Stimulated activated CD4-positive, alpha-beta T cell treated with anti-CD3 and anti-CD28 coated beads, TNF-alpha, amount 100 ng/mL, for 1 hour (primary cell): Measurements from ENCODE around the gene C10orf105.

Experiments
- DNase-seq, 3 donors: peaks; one replicate each; pipeline ENCODE4 v3.0.0-alpha.2; 2020; ENCODE audit warnings: low read depth in 3 of 3, low spot score in 1 of 3

The C10orf105 gene

GRCh38 chr10:71719464-71720201, at the start of gene C10orf105:
C10orf105 (minus strand) TSS chr10:71719778; CDS start chr10:71716337, 3,441 bp downstream.
- no peak for DNase-seq

- no peak for DNase-seq
These were observed 48.0 kb upstream of the C10orf105 start for GRCh38 chr10:71767420-71768035.

DNA sequence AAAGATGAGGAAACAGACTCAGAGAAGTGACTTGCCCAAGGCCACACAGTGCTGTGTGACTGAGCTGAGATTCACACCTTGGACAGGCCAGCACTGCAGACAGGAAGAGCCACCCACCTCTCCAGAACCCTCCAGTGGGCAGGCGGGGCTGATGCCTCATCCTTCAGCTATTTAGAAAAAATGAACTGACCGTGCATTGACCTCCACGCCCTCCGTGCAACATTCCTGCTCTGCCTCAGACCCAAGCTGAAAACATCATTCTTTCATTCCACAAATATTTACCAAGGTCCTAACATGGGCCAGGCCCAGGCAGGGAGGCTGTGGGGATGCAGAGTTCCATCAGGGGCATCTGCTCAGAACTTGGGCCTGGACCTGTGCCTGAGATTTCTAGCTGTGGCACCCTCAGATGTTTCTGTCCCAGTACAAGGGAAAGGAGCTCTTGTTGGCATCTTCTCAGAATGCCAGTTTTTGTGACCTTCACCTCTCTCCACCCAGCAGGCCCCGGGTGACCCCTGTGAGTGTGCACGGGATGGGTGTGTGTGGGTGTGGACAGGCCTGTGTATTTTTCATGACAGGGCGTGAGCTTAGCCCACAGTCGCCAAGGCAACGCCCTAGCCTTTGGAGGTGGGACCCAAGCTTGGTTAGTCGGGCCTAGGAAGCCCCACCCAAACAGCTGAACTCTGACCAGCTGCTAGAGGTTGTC, 47.3 kb upstream of the C10orf105 start:
- no peak for DNase-seq

DNA sequence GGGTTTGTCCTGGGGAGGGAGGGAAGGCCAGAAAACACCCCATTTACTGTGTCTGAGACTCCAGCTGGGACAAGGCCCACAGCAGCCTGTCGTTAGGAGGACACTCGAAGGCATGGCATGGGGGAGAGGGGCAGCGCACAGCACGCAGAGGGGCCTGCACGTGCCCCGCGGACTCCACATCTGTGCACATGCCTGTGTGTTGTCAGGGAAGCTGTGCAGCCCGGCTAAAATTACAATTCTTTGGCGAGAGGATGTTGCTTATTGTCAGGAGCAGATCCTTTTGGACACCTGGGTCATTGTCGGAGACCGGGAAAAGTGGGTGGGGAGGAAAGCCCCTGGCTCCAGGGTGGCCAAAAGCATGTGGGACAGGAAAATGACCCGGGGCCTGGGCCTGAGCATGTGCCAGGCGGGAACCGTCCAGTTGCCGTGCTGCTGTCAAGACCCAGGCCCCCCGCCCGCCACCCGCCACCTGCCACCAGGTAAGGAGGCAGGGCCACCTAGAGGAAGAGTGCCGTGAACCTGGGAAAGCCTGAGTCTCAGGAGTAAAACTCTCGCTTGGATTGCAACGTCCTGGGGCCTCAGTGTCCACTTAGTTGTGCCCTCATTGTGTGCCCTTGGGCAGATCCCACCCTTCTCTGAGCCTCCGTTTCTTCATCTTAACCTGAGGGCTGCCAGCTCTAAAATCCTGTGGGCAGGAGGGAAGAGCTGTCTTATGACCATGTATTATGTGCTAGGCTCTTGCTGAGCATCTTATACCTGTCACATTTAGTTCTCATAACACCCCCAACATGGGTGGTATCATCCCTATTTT, 46.5 kb upstream of the C10orf105 start:
- no peak for DNase-seq

GRCh38 chr10:71765176-71765904, 45.8 kb upstream of the C10orf105 start:
- no peak for DNase-seq

DNA sequence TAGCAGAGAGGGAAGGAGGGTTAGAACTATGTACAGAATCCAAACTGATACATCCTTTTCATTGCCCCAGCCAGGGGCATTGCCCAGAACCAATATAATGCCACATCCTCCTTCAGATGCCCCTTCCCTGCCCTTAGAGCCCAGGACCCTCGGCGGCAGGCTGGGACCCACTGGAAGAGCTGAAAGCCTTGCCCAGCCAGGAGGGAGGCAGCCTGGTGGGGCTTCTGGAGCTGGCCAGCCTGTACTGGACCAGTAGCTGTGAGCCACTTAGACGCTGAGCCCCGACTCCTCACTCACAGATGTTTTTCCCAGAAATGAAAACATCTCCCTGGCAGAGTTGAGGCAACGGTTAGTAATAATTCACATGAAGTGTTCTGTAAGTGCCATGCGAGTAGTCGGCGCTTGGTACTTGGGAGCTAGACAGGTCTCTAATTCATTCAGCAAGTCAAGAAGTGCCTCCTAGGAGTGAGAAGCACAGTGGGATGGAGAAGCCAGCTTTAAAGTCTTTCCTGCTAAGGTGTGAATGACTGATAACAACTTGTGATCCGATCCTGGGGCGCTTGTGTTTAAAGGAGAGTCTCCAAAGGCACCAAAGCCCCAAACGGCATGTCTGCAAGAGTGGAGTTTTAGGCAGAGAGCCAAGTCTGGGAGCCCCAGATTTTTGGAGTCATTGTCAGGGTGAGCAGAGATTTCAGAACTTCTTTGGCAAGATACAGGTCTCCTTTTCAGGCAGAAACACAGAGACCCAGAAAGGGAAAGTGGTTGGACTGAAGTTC, 44.0 kb upstream of the C10orf105 start:
- no peak for DNase-seq

DNA sequence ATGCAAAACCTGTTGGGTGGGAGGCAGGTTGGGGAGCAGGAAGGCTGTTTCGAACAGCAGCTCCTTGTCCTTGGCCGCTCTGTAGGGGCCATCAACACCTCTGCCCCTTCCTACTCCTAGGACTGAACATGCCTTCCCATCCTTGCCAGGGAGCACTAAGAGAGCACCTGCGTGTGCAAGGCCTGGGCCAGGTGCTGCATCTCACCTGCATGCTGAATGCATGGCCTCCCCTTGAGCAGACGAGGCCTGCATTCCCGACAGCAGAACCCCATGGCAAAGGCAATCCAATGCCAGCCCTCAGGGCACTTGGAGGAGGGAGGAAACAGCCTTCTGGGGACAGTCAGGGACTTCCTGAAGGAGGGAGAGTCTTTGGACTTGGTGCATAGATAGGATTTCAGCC, 42.7 kb upstream of the C10orf105 start:
- no peak for DNase-seq

DNA sequence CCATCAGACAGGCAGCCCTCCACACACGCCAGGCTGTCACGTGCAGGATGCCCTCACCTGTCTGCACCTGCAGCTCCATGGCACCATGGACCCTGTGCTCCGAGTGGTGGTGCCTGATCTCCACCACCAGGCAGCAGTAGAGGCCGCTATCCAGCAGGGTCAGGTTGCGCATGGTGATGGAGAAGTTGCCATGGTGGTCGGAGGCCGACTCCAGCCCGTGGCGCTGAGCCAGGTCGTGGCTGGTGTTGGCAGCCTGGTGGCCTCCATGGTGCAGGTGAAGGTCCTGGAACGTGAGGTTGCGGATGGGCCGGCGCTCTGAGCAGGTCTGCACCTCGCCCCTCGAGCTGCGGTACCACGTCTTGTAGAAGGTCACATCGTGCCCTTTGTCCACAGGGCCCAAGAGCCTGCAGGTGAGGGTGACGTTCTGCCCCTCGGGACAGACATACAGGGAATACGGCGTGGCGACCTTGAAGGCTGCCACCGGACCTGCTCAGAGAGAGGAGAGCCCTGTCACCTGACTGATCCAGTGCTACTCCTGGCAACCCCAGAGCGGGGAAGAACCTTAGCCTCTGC, 42.0 kb upstream of the C10orf105 start:
- DNase-seq = no peak

DNA sequence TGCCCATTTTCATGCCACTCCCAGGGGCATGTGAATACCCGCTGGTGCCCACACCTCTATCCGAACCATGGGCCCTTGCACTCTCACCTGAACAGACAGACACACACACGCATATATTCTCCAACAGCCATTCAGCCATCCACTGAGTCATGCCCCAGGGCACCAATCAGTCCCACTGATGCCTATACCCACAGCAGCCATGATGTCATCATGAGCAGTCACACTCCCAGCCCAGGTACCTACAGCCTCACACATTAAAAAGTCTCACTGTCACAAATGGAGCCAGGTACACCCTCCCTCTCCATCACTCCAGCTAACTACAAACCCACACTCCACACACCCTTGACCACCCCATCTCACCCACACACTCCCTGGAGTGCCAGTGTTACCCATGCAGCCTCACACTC, 41.5 kb upstream of the C10orf105 start:
- DNase-seq = no peak

DNA sequence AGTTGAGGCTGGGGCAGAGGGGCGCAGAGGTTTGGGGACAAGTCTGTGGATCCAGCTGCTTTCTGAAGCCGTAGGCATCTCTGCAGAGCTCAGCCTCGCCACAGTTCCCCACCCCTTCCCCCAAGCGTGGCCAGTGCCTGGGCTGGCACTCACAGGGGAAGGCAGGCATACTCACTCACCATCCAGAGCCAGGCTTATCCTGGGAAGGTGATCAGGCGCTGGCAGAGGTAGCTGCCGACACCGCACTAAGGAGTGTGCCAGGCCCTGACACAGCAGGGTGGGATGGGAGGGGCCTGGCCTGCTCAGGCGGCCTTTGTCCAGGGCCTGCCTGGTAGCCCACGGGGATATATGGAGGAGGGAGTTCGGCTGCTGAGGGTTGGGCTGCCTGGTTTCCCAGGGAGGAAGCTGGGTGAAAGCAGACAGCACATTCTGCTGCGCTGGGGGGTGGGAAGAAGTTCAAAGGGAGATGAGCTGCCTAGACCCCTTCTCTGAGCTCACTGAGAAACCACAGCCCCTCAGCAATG, 37.9 kb upstream of the C10orf105 start:
- DNase-seq = no peak

- DNase-seq = no peak
These were observed 37.0 kb upstream of the C10orf105 start for GRCh38 chr10:71756311-71757191.

GRCh38 chr10:71755179-71755879, 35.8 kb upstream of the C10orf105 start:
- DNase-seq = no peak

GRCh38 chr10:71754562-71754961, 35.0 kb upstream of the C10orf105 start:
- no peak for DNase-seq

DNA sequence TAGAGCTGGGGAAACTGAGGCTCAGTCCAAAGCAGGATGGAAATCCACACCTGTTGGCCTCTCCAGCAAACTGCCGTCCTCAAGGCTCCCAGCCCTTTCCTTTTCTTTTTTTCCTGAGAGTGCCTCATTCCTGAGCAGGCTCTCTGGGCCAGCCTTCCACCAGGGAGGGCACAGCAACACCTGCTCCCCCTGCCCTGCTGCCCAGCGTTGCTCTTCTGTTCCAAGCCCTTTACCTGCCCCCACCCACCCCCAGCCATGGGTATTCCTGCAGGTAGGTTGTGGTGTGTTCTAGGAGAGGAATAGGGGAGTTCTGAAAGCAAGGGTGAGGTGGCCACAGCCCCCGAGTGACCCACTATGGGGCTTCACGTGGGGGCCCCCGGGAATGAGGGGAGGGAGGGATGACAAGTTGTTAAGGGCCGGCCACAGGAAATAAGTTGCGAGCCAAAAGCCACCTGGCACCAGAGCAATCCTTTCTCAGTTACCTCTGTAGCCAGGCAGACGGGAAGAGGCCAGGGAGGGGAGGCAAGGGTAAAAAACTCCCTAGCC, 34.5 kb upstream of the C10orf105 start:
- no peak for DNase-seq

DNA sequence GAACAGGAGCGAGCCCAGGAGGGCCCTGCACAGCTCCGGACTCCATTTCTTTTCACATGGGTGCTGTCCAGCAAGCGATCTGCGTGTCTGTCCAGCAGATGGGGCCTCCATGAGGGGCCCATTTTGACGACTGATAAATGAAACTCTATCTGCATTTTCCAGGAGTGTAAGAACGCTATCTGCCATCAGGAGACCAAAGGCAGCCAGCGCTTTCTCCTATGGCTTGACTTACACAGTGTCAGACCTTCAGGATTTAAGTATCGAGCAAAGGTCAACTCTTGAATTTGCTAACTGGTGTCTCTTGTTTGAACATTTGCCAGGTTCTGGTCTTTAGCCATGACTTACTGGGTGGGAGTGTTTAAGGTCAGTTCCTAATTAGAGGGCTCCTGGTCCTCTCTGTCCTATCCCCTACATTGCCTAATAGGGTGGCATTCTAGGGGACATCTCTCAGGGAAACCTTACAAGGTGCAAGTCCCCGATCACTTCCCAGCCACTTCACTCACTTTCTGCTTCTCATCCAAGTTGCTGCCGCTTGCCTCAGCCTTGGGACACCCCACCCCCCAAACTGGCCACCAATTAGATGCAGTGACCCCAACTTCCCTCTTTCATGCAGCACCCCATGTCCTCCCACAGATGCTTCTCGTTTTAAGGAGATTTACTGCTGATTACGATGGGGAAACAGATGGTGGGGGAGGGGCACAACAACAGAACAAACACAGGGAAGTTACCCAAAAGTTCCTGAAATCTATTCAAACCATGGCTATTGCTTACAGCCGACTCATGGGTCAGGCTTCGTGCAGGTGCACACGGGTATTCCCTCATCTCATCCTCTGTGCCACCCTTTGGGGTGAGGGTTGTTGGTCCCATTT, 33.7 kb upstream of the C10orf105 start:
- DNase-seq = no peak

GRCh38 chr10:71752391-71753090, 33.0 kb upstream of the C10orf105 start:
- no peak for DNase-seq
